Ovary (tissue), 9 donors: Measurements from ENCODE around the gene ATF1. TPM values are rescaled to one million over a fixed set of nuclear protein-coding genes. Genes with fewer than 3 reads are reported as not detected.

Experiments used
- DNase-seq, 5 donors: peaks; one replicate each; pipeline ENCODE4 v3.0.0-alpha.2; 2019 to 2020
- H3K27ac ChIP-seq, 2 donors: fragments of 200-600 bp; one replicate each; pipeline versions ENCODE4 v1.5.1 to v1.8.0; 2019 to 2022
- H3K27me3 ChIP-seq: fragments of 200-600 bp; one replicate; pipeline ENCODE4 v1.8.0; 2022
- H3K36me3 ChIP-seq: fragments of 200-600 bp; sonication (generic); one replicate; pipeline ENCODE4 v1.5.1; 2019
- H3K4me1 ChIP-seq: one replicate; pipeline ENCODE4 v1.8.1; 2013; ENCODE audit warnings: mild to moderate bottlenecking, moderate library complexity; ENCODE audit not compliant: insufficient read depth
- H3K4me3 ChIP-seq: fragments of 200-600 bp; sonication (generic); one replicate; pipeline ENCODE4 v1.5.1; 2017
- H3K9me3 ChIP-seq, 2 donors: fragments of 200-600 bp in 1 of 2; sonication (generic) in 1 of 2; one replicate each; pipeline versions ENCODE4 v1.5.1 to v1.8.1; 2013 to 2019; ENCODE audit warnings: mild to moderate bottlenecking in 1 of 2, moderate library complexity in 1 of 2
- CTCF ChIP-seq, 3 donors: fragments of 450-650 bp in 2 of 3; fragments of 200-600 bp in 1 of 3; IDR thresholded peaks; one replicate each; pipeline versions ENCODE4 v1.5.1 to v1.8.0; 2016 to 2022; ENCODE audit warnings: antibody characterized with exemption in 3 of 3, mild to moderate bottlenecking in 1 of 3
- EP300 ChIP-seq: sonication (generic); formaldehyde crosslinking; IDR thresholded peaks from one replicate; pipeline ENCODE4 v1.6.1; 2017; ENCODE audit warnings: antibody characterized with exemption
- POLR2A ChIP-seq: fragments of 450-650 bp; IDR thresholded peaks from one replicate; pipeline ENCODE4 v1.6.1; 2017; ENCODE audit warnings: antibody characterized with exemption, mild to moderate bottlenecking, moderate library complexity
- WGBS, 3 donors: extraction: QIAGEN DNeasy Blood & Tissue Kit in 1 of 3; methylation state at CpG; one replicate each; pipeline versions ENCODE4 v1.1.5 to v1.1.7; 2013 to 2017; 5-methylcytosine and 5-hydroxymethylcytosine counted together
- intact Hi-C, 4 donors: fragments of 100-400 bp; cut with DNase I; formaldehyde crosslinking; loops; one replicate each; pipeline versions ENCODE4 v1.11.0 to v1.15.1; 2022 to 2023
- polyA plus RNA-seq, 2 donors: library from polyadenylated mRNA; stranded (reverse); fragments of 200-250 nt in 1 of 2; fragments of 350-450 nt in 1 of 2; fragmentation: Illumina TruSeq in 1 of 2; extraction: RNeasy Lipid Tissue Mini Kit (QIAGEN cat#74804) in 1 of 2; gene quantifications; one replicate each; pipeline ENCODE4 v1.2.3, GENCODE V29; 2013 to 2014
- total RNA-seq, 7 donors: library from RNA; depleted of rRNA in 2 of 7; stranded (reverse); fragments of >200 nt in 2 of 7; fragmentation: NEBNext Ultra II Directional in 3 of 7; extraction: Animal tissue kit (Norgen Biotek cat#: 25700) in 3 of 7; gene quantifications; one replicate each; pipeline versions ENCODE4 v1.1.0 to v1.2.4, GENCODE V29; 2016 to 2023
- donor health status: DM: no; HTN: no; CAD: no; lungs with moderate emphysema.
- donor health status: DM: no; HTN: no; CAD: no.
- donor health status: Bipolar disorder and iron deficiency.
- donor health status: DM: yes; HTN: yes; CAD: no.
- donor health status: DM: no; HTN: no; CAD: no.
- donor health status: DM: yes; HTN: yes; CAD: no.

ATF1 gene
- total and polyA plus RNA-seq, 9 donors: 17.9 to 55.6 (median 41.3) TPM

- H3K4me3 ChIP-seq: no peak overlapping the region
- H3K9me3 ChIP-seq: no peaks in the 10 kb centered on the region
- no peak for DNase-seq
- H3K4me1 ChIP-seq: no peaks in the 10 kb centered on the region
- H3K27me3 ChIP-seq: no peaks in the 10 kb centered on the region
- intact Hi-C loops: no loop called here
- WGBS, 3 donors: 95 to 97% (median 96%) methylated on average over 7 of the region's 7 CpGs
- H3K36me3 ChIP-seq: no peaks in the 10 kb centered on the region
- TF ChIP-seq EP300: no peak
- no peak for TF ChIP-seq POLR2A
- no peak for TF ChIP-seq CTCF (IDR thresholded peaks at IDR 0.05)
- H3K27ac ChIP-seq: no peak overlapping the region
Observed at GRCh38 chr12:50742776-50743175, 21.1 kb upstream of the ATF1 start.

GRCh38 chr12:50745861-50746260 is 18.0 kb upstream of the ATF1 start:
- Histone ChIP-seq H3K4me3 (no peak overlapping the region), H3K9me3 (no peaks in the 10 kb centered on the region), H3K4me1 (no peaks in the 10 kb centered on the region), H3K27ac (no peak overlapping the region), H3K27me3 (no peaks in the 10 kb centered on the region), H3K36me3 (no peaks in the 10 kb centered on the region)
- no peak for DNase-seq
- no peak for TF ChIP-seq CTCF (IDR thresholded peaks at IDR 0.05)
- TF ChIP-seq EP300: no peak
- no peak for TF ChIP-seq POLR2A
- intact Hi-C loops: no loop called here
- WGBS, 3 donors: 74 to 84% (median 82%) methylated on average over 4 of the region's 4 CpGs

GRCh38 chr12:50746431-50746830 is 17.5 kb upstream of the ATF1 start:
- Histone ChIP-seq H3K9me3 (no peaks in the 10 kb centered on the region), H3K4me3 (no peak overlapping the region), H3K27ac (no peak overlapping the region), H3K27me3 (no peaks in the 10 kb centered on the region), H3K36me3 (no peaks in the 10 kb centered on the region), H3K4me1 (no peaks in the 10 kb centered on the region)
- intact Hi-C loops: no loop called here
- WGBS, 3 donors: 87 to 95% (median 92%) methylated on average over 3 of the region's 3 CpGs
- no peak for TF ChIP-seq POLR2A
- no peak for DNase-seq

- Histone ChIP-seq H3K27me3 (no peaks in the 10 kb centered on the region), H3K4me1 (no peaks in the 10 kb centered on the region), H3K9me3 (no peaks in the 10 kb centered on the region), H3K36me3 (no peaks in the 10 kb centered on the region), H3K27ac (no peak overlapping the region), H3K4me3 (no peak overlapping the region)
- intact Hi-C loops: no loop called here
- TF ChIP-seq CTCF (IDR thresholded peaks at IDR 0.05): no peak
- no peak for TF ChIP-seq EP300
- TF ChIP-seq POLR2A: no peak
- 90 to 98% (median 96%) methylated on average over 1 of the region's 1 CpG for WGBS, 3 donors
- DNase-seq: no peak
Observed at GRCh38 chr12:50747817-50748216, 16.1 kb upstream of the ATF1 start.

- WGBS, 3 donors: 93 to 94% (median 94%) methylated on average over 2 of the region's 2 CpGs
- TF ChIP-seq EP300: no peak
- Histone ChIP-seq H3K4me3 (no peak overlapping the region), H3K27me3 (no peaks in the 10 kb centered on the region), H3K27ac (no peak overlapping the region), H3K9me3 (no peaks in the 10 kb centered on the region), H3K36me3 (no peaks in the 10 kb centered on the region), H3K4me1 (no peaks in the 10 kb centered on the region)
- DNase-seq: no peak
- intact Hi-C loops: no loop called here
Observed at GRCh38 chr12:50749459-50749882, 14.4 kb upstream of the ATF1 start.

GRCh38 chr12:50750366-50750765 is 13.5 kb upstream of the ATF1 start:
- WGBS, 3 donors: 95 to 96% (median 96%) methylated on average over 4 of the region's 4 CpGs
- intact Hi-C loops: no loop called here
- H3K36me3 ChIP-seq: no peaks in the 10 kb centered on the region
- no peaks in the 10 kb centered on the region for H3K27me3 ChIP-seq
- no peak for TF ChIP-seq CTCF (IDR thresholded peaks at IDR 0.05)
- no peak for TF ChIP-seq POLR2A
- TF ChIP-seq EP300: no peak
- H3K27ac ChIP-seq: no peak overlapping the region
- H3K4me1 ChIP-seq: no peaks in the 10 kb centered on the region
- H3K9me3 ChIP-seq: no peaks in the 10 kb centered on the region
- no peak for DNase-seq
- no peak overlapping the region for H3K4me3 ChIP-seq
